GM19324 (cell line): Measurements from ENCODE around the gene ACKR1.

Experiments
- ATAC-seq: cut with Tn5 transposase; IDR thresholded peaks from one replicate; pipeline ENCODE4 v1.9.1; 2021; ENCODE audit warnings: mild to moderate bottlenecking, moderate library complexity; ENCODE audit not compliant: unreplicated experiment, low FRiP score

Gene ACKR1

GRCh38 chr1:159204161-159205141 lies at the start of gene ACKR1:
Gene ACKR1, plus strand, starts transcription at chr1:159204875. Its CDS starts 85 bp downstream, at chr1:159204960.
- no peak for ATAC-seq

GRCh38 chr1:159161001-159161718 lies 43.5 kb upstream of the ACKR1 start:
- peak; percentile 90 for ATAC-seq

GRCh38 chr1:159161719-159162026 lies 43.0 kb upstream of the ACKR1 start:
- ATAC-seq: no peak

GRCh38 chr1:159162516-159163265 lies 42.0 kb upstream of the ACKR1 start:
- ATAC-seq: no peak

GRCh38 chr1:159163614-159164228 lies 41.0 kb upstream of the ACKR1 start:
- no peak for ATAC-seq

GRCh38 chr1:159168043-159168442 lies 36.6 kb upstream of the ACKR1 start:
- ATAC-seq: no peak

- ATAC-seq: no peak
Observed at GRCh38 chr1:159170639-159171038, 34.0 kb upstream of the ACKR1 start.

GRCh38 chr1:159171254-159171687 lies 33.4 kb upstream of the ACKR1 start, which contains the start of gene CADM3:
Gene CADM3, plus strand, starts transcription at chr1:159171615. Its CDS starts 151 bp downstream, at chr1:159171766.
- no peak for ATAC-seq

GRCh38 chr1:159171688-159172501 lies 32.8 kb upstream of the ACKR1 start:
- no peak for ATAC-seq

- no peak for ATAC-seq
Observed at GRCh38 chr1:159172614-159173291, 31.9 kb upstream of the ACKR1 start.

- ATAC-seq: no peak
Observed at GRCh38 chr1:159173320-159173719, 31.4 kb upstream of the ACKR1 start.

- no peak for ATAC-seq
Observed at GRCh38 chr1:159175571-159175970, 29.1 kb upstream of the ACKR1 start.

- ATAC-seq: no peak
Observed at GRCh38 chr1:159177272-159177907, 27.3 kb upstream of the ACKR1 start.

- no peak for ATAC-seq
Observed at GRCh38 chr1:159179906-159180305, 24.8 kb upstream of the ACKR1 start.

- no peak for ATAC-seq
Observed at GRCh38 chr1:159180516-159180915, 24.2 kb upstream of the ACKR1 start.

- ATAC-seq: no peak
Observed at GRCh38 chr1:159181328-159182024, 23.2 kb upstream of the ACKR1 start.

GRCh38 chr1:159184201-159184600 lies 20.5 kb upstream of the ACKR1 start:
- no peak for ATAC-seq

GRCh38 chr1:159185121-159185520 lies 19.6 kb upstream of the ACKR1 start:
- ATAC-seq: no peak
